Ovary (tissue), 9 donors: Measurements from ENCODE around the gene COLQ. TPM values are rescaled to one million over a fixed set of nuclear protein-coding genes. Genes with fewer than 3 reads are reported as not detected.

Experiments used
- DNase-seq, 5 donors: peaks; one replicate each; pipeline ENCODE4 v3.0.0-alpha.2; 2019 to 2020
- H3K27ac ChIP-seq, 2 donors: fragments of 200-600 bp; one replicate each; pipeline versions ENCODE4 v1.5.1 to v1.8.0; 2019 to 2022
- H3K27me3 ChIP-seq: fragments of 200-600 bp; one replicate; pipeline ENCODE4 v1.8.0; 2022
- H3K36me3 ChIP-seq: fragments of 200-600 bp; sonication (generic); one replicate; pipeline ENCODE4 v1.5.1; 2019
- H3K4me1 ChIP-seq: one replicate; pipeline ENCODE4 v1.8.1; 2013; ENCODE audit warnings: mild to moderate bottlenecking, moderate library complexity; ENCODE audit not compliant: insufficient read depth
- H3K4me3 ChIP-seq: fragments of 200-600 bp; sonication (generic); one replicate; pipeline ENCODE4 v1.5.1; 2017
- H3K9me3 ChIP-seq, 2 donors: fragments of 200-600 bp in 1 of 2; sonication (generic) in 1 of 2; one replicate each; pipeline versions ENCODE4 v1.5.1 to v1.8.1; 2013 to 2019; ENCODE audit warnings: mild to moderate bottlenecking in 1 of 2, moderate library complexity in 1 of 2
- EP300 ChIP-seq: sonication (generic); formaldehyde crosslinking; IDR thresholded peaks from one replicate; pipeline ENCODE4 v1.6.1; 2017; ENCODE audit warnings: antibody characterized with exemption
- POLR2A ChIP-seq: fragments of 450-650 bp; IDR thresholded peaks from one replicate; pipeline ENCODE4 v1.6.1; 2017; ENCODE audit warnings: antibody characterized with exemption, mild to moderate bottlenecking, moderate library complexity
- WGBS, 3 donors: extraction: QIAGEN DNeasy Blood & Tissue Kit in 1 of 3; methylation state at CpG; one replicate each; pipeline versions ENCODE4 v1.1.5 to v1.1.7; 2013 to 2017; 5-methylcytosine and 5-hydroxymethylcytosine counted together
- intact Hi-C, 4 donors: fragments of 100-400 bp; cut with DNase I; formaldehyde crosslinking; loops; one replicate each; pipeline versions ENCODE4 v1.11.0 to v1.15.1; 2022 to 2023
- microRNA-seq, 3 donors: library from miRNA; unstranded; fragments of <30 nt; microRNA quantifications; one replicate each; pipeline versions ENCODE4 to v1.2.0, GENCODE V29; 2019 to 2020
- polyA plus RNA-seq, 2 donors: library from polyadenylated mRNA; stranded (reverse); fragments of 200-250 nt in 1 of 2; fragments of 350-450 nt in 1 of 2; fragmentation: Illumina TruSeq in 1 of 2; extraction: RNeasy Lipid Tissue Mini Kit (QIAGEN cat#74804) in 1 of 2; gene quantifications; one replicate each; pipeline ENCODE4 v1.2.3, GENCODE V29; 2013 to 2014
- small RNA-seq: library from RNA; depleted of rRNA; stranded (forward); fragments of <200 nt; gene quantifications from one replicate; pipeline ENCODE3, GENCODE V24; 2016
- total RNA-seq, 7 donors: library from RNA; depleted of rRNA in 2 of 7; stranded (reverse); fragments of >200 nt in 2 of 7; fragmentation: NEBNext Ultra II Directional in 3 of 7; extraction: Animal tissue kit (Norgen Biotek cat#: 25700) in 3 of 7; gene quantifications; one replicate each; pipeline versions ENCODE4 v1.1.0 to v1.2.4, GENCODE V29; 2016 to 2023
- TF ChIP-seq, protein P1 (sequence below), 3 donors: fragments of 450-650 bp in 2 of 3; fragments of 200-600 bp in 1 of 3; IDR thresholded peaks; one replicate each; pipeline versions ENCODE4 v1.5.1 to v1.8.0; 2016 to 2022; ENCODE audit warnings: antibody characterized with exemption in 3 of 3, mild to moderate bottlenecking in 1 of 3
- donor health status: DM: no; HTN: no; CAD: no; lungs with moderate emphysema.
- donor health status: DM: no; HTN: no; CAD: no.
- donor health status: Bipolar disorder and iron deficiency.
- donor health status: DM: yes; HTN: yes; CAD: no.
- donor health status: DM: no; HTN: no; CAD: no.
- donor health status: DM: yes; HTN: yes; CAD: no.

The COLQ gene
- total and polyA plus RNA-seq, 9 donors = 1.9 to 6.1 (median 3.1) TPM

DNA sequence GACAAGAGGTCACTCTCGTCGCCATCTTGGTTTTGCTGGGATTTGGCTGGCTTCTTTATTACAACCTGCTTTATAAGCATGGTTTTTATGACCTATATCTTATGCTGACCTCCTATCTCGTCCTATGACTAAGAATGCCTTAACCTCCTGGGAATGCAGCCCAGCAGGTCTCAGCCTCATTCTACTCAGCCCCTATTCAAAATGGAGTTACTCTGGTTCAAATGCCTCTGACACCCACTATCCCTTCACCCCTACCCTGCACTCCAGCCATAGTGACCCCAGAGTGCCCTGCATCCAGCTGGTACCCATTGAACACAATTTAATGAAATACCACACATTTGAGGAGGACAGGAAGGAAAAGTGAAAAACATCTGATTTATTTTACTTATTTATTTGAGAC, 117.5 kb downstream of the COLQ start:
- Histone ChIP-seq H3K9me3 (no peaks in the 10 kb centered on the region), H3K27me3 (no peaks in the 10 kb centered on the region), H3K4me1 (no peaks in the 10 kb centered on the region), H3K4me3 (no peak overlapping the region), H3K36me3 (no peaks in the 10 kb centered on the region), H3K27ac (no peak overlapping the region)
- intact Hi-C loops = loop anchor here in 1 of 4 donors (10.0 kb wide), 1 partner anchor 199 kb away; the partner anchor contains the start of gene CAPN7
- 85 to 90% (median 86%) methylated on average over 3 of the region's 3 CpGs for WGBS, 3 donors
- TF ChIP-seq POLR2A = no peak
- TF ChIP-seq, protein P1, sequence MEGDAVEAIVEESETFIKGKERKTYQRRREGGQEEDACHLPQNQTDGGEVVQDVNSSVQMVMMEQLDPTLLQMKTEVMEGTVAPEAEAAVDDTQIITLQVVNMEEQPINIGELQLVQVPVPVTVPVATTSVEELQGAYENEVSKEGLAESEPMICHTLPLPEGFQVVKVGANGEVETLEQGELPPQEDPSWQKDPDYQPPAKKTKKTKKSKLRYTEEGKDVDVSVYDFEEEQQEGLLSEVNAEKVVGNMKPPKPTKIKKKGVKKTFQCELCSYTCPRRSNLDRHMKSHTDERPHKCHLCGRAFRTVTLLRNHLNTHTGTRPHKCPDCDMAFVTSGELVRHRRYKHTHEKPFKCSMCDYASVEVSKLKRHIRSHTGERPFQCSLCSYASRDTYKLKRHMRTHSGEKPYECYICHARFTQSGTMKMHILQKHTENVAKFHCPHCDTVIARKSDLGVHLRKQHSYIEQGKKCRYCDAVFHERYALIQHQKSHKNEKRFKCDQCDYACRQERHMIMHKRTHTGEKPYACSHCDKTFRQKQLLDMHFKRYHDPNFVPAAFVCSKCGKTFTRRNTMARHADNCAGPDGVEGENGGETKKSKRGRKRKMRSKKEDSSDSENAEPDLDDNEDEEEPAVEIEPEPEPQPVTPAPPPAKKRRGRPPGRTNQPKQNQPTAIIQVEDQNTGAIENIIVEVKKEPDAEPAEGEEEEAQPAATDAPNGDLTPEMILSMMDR (IDR thresholded peaks at IDR 0.05) = no peak
- no peak for TF ChIP-seq EP300
- DNase-seq = no peak

DNA sequence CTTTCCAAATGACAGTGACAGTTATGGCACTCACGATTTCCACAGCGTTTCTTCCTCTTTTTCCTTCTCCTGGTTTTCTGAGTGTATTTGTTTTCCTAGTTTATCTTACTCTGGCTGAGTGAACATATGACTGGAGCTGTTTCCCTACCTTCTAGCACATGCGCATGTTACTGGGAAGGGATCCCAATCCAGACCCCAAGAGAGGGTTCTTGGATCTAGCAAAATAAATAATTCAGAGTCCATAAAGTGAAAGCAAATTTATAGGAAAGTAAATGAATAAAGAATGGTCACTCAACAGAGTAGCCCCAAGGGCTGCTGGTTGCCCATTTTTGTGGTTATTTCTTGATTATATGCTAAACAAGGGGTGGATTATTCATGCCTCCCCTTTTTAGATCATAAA, 118.0 kb downstream of the COLQ start:
- WGBS, 3 donors = 47 to 69% (median 61%) methylated on average over 3 of the region's 3 CpGs
- TF ChIP-seq POLR2A (no peak), EP300 (no peak)
- TF ChIP-seq, protein P1 (IDR thresholded peaks at IDR 0.05) = no peak
- H3K27ac ChIP-seq = no peak overlapping the region

DNA sequence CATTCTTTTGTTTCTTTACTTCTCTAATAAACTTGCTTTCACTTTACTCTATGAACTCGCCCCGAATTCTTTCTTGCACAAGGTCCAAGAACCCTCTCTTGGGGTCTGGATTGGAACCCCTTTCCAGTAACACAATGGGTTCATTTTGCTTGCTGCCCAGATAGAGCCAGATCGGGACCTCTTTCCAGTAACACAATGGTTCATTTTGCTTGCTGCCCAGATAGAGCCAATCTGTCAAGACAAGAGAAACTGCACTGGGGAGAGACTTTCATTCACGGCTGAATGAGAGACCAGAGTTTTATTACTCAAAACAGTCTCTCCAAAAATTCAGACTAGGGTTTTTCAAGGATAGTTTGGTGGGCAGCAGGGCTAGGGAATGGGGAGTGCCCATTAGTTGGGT, 119.6 kb downstream of the COLQ start:
- Histone ChIP-seq H3K9me3 (no peaks in the 10 kb centered on the region), H3K36me3 (no peaks in the 10 kb centered on the region), H3K4me3 (no peak overlapping the region), H3K27me3 (no peaks in the 10 kb centered on the region), H3K4me1 (no peaks in the 10 kb centered on the region), H3K27ac (no peak overlapping the region)
- intact Hi-C loops = loop anchor here in 1 of 4 donors (10.0 kb wide), 1 partner anchor 197 kb away; the partner anchor contains the start of gene CAPN7
- 80 to 88% (median 82%) methylated on average over 4 of the region's 4 CpGs for WGBS, 3 donors
- no peak for TF ChIP-seq EP300
- TF ChIP-seq, protein P1 (IDR thresholded peaks at IDR 0.05) = no peak
- no peak for TF ChIP-seq POLR2A
- DNase-seq = no peak

More for the DNA sequence above, 118.0 kb downstream of the COLQ start:
- H3K27me3 ChIP-seq = no peaks in the 10 kb centered on the region
- H3K36me3 ChIP-seq = no peaks in the 10 kb centered on the region
- no peaks in the 10 kb centered on the region for H3K4me1 ChIP-seq
- DNase-seq = no peak
- intact Hi-C loops = loop anchor here in 1 of 4 donors (10.0 kb wide), 1 partner anchor 199 kb away; the partner anchor contains the start of gene CAPN7
- H3K4me3 ChIP-seq = no peak overlapping the region
- no peaks in the 10 kb centered on the region for H3K9me3 ChIP-seq

Small RNAs within 50 kb of the gene (microRNA-seq; reads per million reads assigned to microRNA genes)
- gene MIR4270 = 0 to 0.18 (median 0) reads per million in 3 donors

Small RNAs within 50 kb of the gene (small RNA-seq; reads per million reads assigned to genes)
- gene MIR4270 (not detected), gene RN7SL110P (not detected), gene RNU6-1024P (not detected)

Other genes starting within 250 kb of the COLQ start
- gene SH3BP5, start 189.1 kb downstream of the COLQ start, total RNA-seq = 100 to 1,000 TPM in 5 of 7 donors, 10 to 100 TPM in 2; 80.4 to 205 (median 142) TPM
- gene SH3BP5, start 189.1 kb downstream of the COLQ start, polyA plus RNA-seq = 100 to 1,000 TPM; 131 to 157 TPM
- gene METTL6, start 94.2 kb downstream of the COLQ start, total RNA-seq = 10 to 100 TPM; 16.1 to 25.6 (median 23.0) TPM
- gene METTL6, start 94.2 kb downstream of the COLQ start, polyA plus RNA-seq = 10 to 100 TPM; 13.0 to 15.1 TPM
- gene EAF1, start 94.1 kb downstream of the COLQ start, total RNA-seq = 10 to 100 TPM in 5 of 7 donors, 1 to 10 TPM in 2; 8.5 to 16.0 (median 11.9) TPM
- gene EAF1, start 94.1 kb downstream of the COLQ start, polyA plus RNA-seq = 10 to 100 TPM in 1 of 2 donors, 1 to 10 TPM in 1; 5.4 to 13.8 TPM
- gene HACL1, start 79.9 kb upstream of the COLQ start, total RNA-seq = 10 to 100 TPM; 11.3 to 22.7 (median 19.7) TPM
- 10 to 100 TPM; 13.4 to 15.1 TPM for gene HACL1, start 79.9 kb upstream of the COLQ start, polyA plus RNA-seq
- 10 to 100 TPM; 19.8 to 40.3 (median 30.2) TPM for gene BTD, start 80.0 kb upstream of the COLQ start, total RNA-seq
- gene BTD, start 80.0 kb upstream of the COLQ start, polyA plus RNA-seq = 10 to 100 TPM; 24.5 to 44.1 TPM